ENCODE measurements around the gene TP53TG5.

Gene TP53TG5

DNA sequence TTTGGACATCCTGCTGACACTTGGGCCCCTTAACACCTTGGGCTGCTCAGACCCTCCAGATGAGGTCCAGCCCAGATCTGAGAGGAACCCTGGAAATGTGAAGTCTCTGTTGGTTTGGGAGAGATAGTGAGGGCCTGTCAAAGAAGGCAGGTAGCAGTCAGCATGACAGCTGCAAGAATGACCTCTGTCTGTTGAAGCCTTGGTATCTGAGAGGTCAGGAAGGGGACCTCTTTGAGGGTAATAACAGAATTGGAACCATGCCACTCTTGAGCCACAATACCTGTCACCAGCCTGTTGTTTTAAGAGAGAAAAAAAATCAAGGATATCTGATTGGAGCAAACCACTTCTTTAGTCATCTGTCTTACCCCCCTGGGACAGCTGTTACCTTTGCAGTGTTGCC lies 11.0 kb downstream of the TP53TG5 start (continued):
- TF ChIP-seq PATZ1 (CRISPR knock-in tag; IDR thresholded peaks at IDR 0.05; ENCODE audit: borderline replicate concordance) = no peak
- no peak for TF ChIP-seq ESRRG (CRISPR knock-in tag; IDR thresholded peaks at IDR 0.05)
- TF ChIP-seq BACH2 (CRISPR knock-in tag; IDR thresholded peaks at IDR 0.05; ENCODE audit: borderline replicate concordance) = no peak
- TF ChIP-seq, protein P1, sequence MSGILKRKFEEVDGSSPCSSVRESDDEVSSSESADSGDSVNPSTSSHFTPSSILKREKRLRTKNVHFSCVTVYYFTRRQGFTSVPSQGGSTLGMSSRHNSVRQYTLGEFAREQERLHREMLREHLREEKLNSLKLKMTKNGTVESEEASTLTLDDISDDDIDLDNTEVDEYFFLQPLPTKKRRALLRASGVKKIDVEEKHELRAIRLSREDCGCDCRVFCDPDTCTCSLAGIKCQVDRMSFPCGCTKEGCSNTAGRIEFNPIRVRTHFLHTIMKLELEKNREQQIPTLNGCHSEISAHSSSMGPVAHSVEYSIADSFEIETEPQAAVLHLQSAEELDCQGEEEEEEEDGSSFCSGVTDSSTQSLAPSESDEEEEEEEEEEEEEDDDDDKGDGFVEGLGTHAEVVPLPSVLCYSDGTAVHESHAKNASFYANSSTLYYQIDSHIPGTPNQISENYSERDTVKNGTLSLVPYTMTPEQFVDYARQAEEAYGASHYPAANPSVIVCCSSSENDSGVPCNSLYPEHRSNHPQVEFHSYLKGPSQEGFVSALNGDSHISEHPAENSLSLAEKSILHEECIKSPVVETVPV (CRISPR knock-in tag; IDR thresholded peaks at IDR 0.05) = no peak

GRCh38 chr20:45366631-45367030 lies 11.5 kb downstream of the TP53TG5 start:
- ATAC-seq = no peak

More at GRCh38 chr20:45366631-45367030, 11.5 kb downstream of the TP53TG5 start:
- TF ChIP-seq ZFP3 (CRISPR knock-in tag; IDR thresholded peaks at IDR 0.05) (no peak), TSHZ2 (CRISPR knock-in tag; IDR thresholded peaks at IDR 0.05) (no peak), SNAI2 (CRISPR knock-in tag; IDR thresholded peaks at IDR 0.05) (no peak), BACH2 (CRISPR knock-in tag; IDR thresholded peaks at IDR 0.05; ENCODE audit: borderline replicate concordance) (no peak), CSDC2 (CRISPR knock-in tag; IDR thresholded peaks at IDR 0.05) (no peak), ISL1 (CRISPR knock-in tag; IDR thresholded peaks at IDR 0.05) (no peak), ZNF565 (CRISPR knock-in tag; conservative IDR thresholded peaks at IDR 0.05; ENCODE audit: low read depth) (no peak), GLIS3 (CRISPR knock-in tag; IDR thresholded peaks at IDR 0.05) (no peak), TOX (CRISPR knock-in tag; IDR thresholded peaks at IDR 0.05; ENCODE audit: borderline replicate concordance) (no peak), PATZ1 (CRISPR knock-in tag; IDR thresholded peaks at IDR 0.05; ENCODE audit: borderline replicate concordance) (no peak), OSR1 (CRISPR knock-in tag; IDR thresholded peaks at IDR 0.05) (no peak), PPARA (CRISPR knock-in tag; IDR thresholded peaks at IDR 0.05; ENCODE audit: borderline replicate concordance) (no peak), ZFP30 (CRISPR knock-in tag; IDR thresholded peaks at IDR 0.05) (no peak), ZNF8 (CRISPR knock-in tag; IDR thresholded peaks at IDR 0.05) (no peak), ARNTL (CRISPR knock-in tag; IDR thresholded peaks at IDR 0.05; ENCODE audit: borderline replicate concordance, low read depth) (no peak), TCF4 (CRISPR knock-in tag; IDR thresholded peaks at IDR 0.05; ENCODE audit: borderline replicate concordance) (no peak)
- TF ChIP-seq, protein P2, sequence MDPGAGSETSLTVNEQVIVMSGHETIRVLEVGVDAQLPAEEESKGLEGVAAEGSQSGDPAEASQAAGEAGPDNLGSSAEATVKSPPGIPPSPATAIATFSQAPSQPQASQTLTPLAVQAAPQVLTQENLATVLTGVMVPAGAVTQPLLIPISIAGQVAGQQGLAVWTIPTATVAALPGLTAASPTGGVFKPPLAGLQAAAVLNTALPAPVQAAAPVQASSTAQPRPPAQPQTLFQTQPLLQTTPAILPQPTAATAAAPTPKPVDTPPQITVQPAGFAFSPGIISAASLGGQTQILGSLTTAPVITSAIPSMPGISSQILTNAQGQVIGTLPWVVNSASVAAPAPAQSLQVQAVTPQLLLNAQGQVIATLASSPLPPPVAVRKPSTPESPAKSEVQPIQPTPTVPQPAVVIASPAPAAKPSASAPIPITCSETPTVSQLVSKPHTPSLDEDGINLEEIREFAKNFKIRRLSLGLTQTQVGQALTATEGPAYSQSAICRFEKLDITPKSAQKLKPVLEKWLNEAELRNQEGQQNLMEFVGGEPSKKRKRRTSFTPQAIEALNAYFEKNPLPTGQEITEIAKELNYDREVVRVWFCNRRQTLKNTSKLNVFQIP (CRISPR knock-in tag; IDR thresholded peaks at IDR 0.05; ENCODE audit: borderline replicate concordance, low read depth) = no peak
- TF ChIP-seq, protein P1 (CRISPR knock-in tag; IDR thresholded peaks at IDR 0.05) = no peak
- TF ChIP-seq, protein P3, sequence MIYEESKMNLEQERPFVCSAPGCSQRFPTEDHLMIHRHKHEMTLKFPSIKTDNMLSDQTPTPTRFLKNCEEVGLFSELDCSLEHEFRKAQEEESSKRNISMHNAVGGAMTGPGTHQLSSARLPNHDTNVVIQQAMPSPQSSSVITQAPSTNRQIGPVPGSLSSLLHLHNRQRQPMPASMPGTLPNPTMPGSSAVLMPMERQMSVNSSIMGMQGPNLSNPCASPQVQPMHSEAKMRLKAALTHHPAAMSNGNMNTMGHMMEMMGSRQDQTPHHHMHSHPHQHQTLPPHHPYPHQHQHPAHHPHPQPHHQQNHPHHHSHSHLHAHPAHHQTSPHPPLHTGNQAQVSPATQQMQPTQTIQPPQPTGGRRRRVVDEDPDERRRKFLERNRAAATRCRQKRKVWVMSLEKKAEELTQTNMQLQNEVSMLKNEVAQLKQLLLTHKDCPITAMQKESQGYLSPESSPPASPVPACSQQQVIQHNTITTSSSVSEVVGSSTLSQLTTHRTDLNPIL (CRISPR knock-in tag; IDR thresholded peaks at IDR 0.05; ENCODE audit: low read depth) = no peak
